Chondrocyte (in vitro differentiated cells): Measurements from ENCODE around the gene RUNX1. TPM values are rescaled to one million over a fixed set of nuclear protein-coding genes. Genes with fewer than 3 reads are reported as not detected.

Source experiments
- DNase-seq: peaks from one replicate; pipeline ENCODE4 v3.0.0; 2021; ENCODE audit warnings: mixed read lengths, low spot score
- H3K27ac Mint-ChIP-seq: one replicate; pipeline ENCODE4 v1.8.0; 2021; ENCODE audit warnings: mild to moderate bottlenecking, moderate library complexity, mixed read lengths; ENCODE audit not compliant: unreplicated experiment
- H3K27me3 Mint-ChIP-seq: 2 replicates; pipeline ENCODE4 v1.8.0; 2021; ENCODE audit warnings: low read depth, mixed read lengths
- H3K36me3 Mint-ChIP-seq: 2 replicates; pipeline ENCODE4 v1.8.0; 2021; ENCODE audit warnings: low read depth, mixed read lengths
- H3K4me1 Mint-ChIP-seq: 2 replicates; pipeline ENCODE4 v1.8.0; 2021; ENCODE audit warnings: low read depth, mild to moderate bottlenecking, mixed read lengths
- H3K4me3 Mint-ChIP-seq: one replicate; pipeline ENCODE4 v1.8.0; 2021; ENCODE audit warnings: mild to moderate bottlenecking, moderate library complexity, mixed read lengths; ENCODE audit not compliant: unreplicated experiment
- H3K9me3 Mint-ChIP-seq: 2 replicates; pipeline ENCODE4 v1.8.0; 2021; ENCODE audit warnings: low read depth, mixed read lengths
- total RNA-seq: library from RNA; stranded (reverse); gene quantifications from 3 replicates; pipeline ENCODE4 v1.2.1, GENCODE V29; 2021
- TF ChIP-seq, protein P1 (sequence below): fragments of 200-600 bp; sonication (generic); IDR thresholded peaks from 2 replicates; pipeline ENCODE4 v1.5.0; 2021; ENCODE audit warnings: antibody characterized with exemption, mild to moderate bottlenecking, moderate library complexity

Gene RUNX1
- total RNA-seq, 1 donor from 2014 or later: 37.9 TPM

DNA sequence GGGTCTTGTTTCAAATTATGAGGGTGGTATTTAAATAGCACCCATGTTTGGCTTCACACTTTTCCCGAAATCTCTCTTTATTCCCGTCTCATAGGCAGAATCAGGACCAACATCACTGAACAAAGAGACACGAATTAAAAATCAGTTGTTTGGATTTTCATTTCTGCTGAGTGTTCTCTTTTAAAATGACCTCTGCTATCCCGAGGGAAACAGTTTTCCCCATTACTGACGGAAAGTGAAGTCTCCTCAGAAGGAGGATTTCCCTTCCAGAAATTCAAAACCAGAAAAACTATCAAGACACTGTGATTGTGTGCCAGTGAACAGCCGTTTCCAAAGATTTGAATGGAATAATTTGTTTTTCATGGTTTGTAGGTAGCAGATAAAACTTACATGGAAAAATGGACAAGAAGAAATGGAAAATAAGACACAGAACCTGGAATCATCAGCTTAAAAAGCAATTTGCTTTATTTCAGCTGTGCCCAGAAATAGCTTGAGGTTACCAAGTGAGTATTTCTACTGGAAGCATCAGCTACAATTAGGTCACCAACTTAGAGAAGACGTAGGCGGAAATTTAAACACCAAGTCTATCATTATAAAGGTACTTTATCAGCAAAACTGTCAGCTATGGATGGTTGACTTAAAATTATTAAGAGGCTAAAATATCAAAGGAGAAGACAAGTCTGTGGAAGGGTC, 68.5 kb downstream of the RUNX1 start:
- no peaks in the 10 kb centered on the region for H3K36me3 Mint-ChIP-seq
- no peaks in the 10 kb centered on the region for H3K9me3 Mint-ChIP-seq
- H3K4me3 Mint-ChIP-seq: no peak overlapping the region
- H3K27ac Mint-ChIP-seq: no peak overlapping the region
- peaks cover 42% of the 10 kb centered on the region for H3K4me1 Mint-ChIP-seq
- DNase-seq: no peak
- H3K27me3 Mint-ChIP-seq: no peaks in the 10 kb centered on the region
- TF ChIP-seq, protein P1, sequence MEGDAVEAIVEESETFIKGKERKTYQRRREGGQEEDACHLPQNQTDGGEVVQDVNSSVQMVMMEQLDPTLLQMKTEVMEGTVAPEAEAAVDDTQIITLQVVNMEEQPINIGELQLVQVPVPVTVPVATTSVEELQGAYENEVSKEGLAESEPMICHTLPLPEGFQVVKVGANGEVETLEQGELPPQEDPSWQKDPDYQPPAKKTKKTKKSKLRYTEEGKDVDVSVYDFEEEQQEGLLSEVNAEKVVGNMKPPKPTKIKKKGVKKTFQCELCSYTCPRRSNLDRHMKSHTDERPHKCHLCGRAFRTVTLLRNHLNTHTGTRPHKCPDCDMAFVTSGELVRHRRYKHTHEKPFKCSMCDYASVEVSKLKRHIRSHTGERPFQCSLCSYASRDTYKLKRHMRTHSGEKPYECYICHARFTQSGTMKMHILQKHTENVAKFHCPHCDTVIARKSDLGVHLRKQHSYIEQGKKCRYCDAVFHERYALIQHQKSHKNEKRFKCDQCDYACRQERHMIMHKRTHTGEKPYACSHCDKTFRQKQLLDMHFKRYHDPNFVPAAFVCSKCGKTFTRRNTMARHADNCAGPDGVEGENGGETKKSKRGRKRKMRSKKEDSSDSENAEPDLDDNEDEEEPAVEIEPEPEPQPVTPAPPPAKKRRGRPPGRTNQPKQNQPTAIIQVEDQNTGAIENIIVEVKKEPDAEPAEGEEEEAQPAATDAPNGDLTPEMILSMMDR: no peak

- Mint-ChIP-seq H3K27ac (no peak overlapping the region), H3K9me3 (no peaks in the 10 kb centered on the region), H3K4me1 (peaks cover 40% of the 10 kb centered on the region), H3K36me3 (no peaks in the 10 kb centered on the region), H3K4me3 (no peak overlapping the region), H3K27me3 (no peaks in the 10 kb centered on the region)
- TF ChIP-seq, protein P1: no peak
- DNase-seq: no peak
Measured at GRCh38 chr21:34979383-34979782, 69.7 kb downstream of the RUNX1 start.

GRCh38 chr21:34977333-34977732, 71.8 kb downstream of the RUNX1 start:
- Mint-ChIP-seq H3K27me3 (no peaks in the 10 kb centered on the region), H3K4me1 (peaks cover 23% of the 10 kb centered on the region), H3K27ac (no peak overlapping the region), H3K36me3 (no peaks in the 10 kb centered on the region), H3K9me3 (no peaks in the 10 kb centered on the region), H3K4me3 (no peak overlapping the region)
- TF ChIP-seq, protein P1: no peak
- no peak for DNase-seq

DNA sequence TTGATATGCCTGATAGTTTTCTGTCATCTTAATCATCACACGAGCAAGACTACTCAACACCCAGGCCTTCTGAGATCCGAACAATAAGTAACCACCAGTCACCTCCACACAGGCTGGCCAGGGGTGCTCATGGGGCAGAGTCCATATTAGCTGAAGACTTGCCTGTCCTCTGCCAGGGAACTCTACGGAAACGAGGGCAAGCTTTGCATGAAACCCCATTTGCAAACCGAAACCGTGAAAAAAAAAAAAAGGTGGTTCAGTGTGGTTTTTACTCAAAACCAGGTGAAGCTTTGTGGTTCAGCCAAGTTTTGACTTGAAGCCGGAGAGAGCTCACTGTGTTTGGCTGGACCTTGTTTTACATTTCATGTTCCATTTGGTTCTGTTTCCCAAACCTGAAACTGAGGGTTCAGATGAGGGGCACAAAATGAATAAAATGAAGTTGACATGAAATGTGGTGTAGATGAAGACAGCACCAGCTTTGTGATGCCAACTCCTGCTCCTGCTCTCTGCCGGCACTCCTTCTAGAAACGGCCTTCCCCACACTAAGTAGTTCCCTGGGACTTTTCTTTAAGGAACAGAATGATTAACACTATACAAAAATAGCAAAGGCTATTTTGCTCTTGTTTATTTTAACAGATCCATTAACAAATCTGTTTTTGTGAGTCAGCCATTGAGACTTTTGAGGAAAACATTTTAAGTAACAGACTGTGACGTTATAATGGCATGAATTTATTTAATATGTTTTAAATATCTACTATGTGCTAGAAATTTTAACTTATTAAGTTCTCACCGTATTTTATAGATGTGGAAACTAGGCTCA, 74.7 kb downstream of the RUNX1 start:
- H3K4me1 Mint-ChIP-seq: peaks cover 8% of the 10 kb centered on the region
- no peaks in the 10 kb centered on the region for H3K27me3 Mint-ChIP-seq
- H3K27ac Mint-ChIP-seq: no peak overlapping the region
- TF ChIP-seq, protein P1: no peak
- DNase-seq: no peak
- no peaks in the 10 kb centered on the region for H3K36me3 Mint-ChIP-seq
- H3K4me3 Mint-ChIP-seq: no peak overlapping the region
- H3K9me3 Mint-ChIP-seq: no peaks in the 10 kb centered on the region

- Mint-ChIP-seq H3K27ac (no peak overlapping the region), H3K4me1 (peaks cover 4% of the 10 kb centered on the region), H3K9me3 (no peaks in the 10 kb centered on the region), H3K27me3 (no peaks in the 10 kb centered on the region), H3K4me3 (no peak overlapping the region), H3K36me3 (no peaks in the 10 kb centered on the region)
- DNase-seq: no peak
- TF ChIP-seq, protein P1: no peak
Measured at GRCh38 chr21:34973685-34974084, 75.4 kb downstream of the RUNX1 start.
